GM04503 (cell line): ENCODE results near the gene POM121L2.

ENCODE experiments used
- DNase-seq: peaks from one replicate; pipeline ENCODE4 v3.0.0-alpha.2; 2012; ENCODE audit warnings: low read depth

Gene POM121L2

DNA sequence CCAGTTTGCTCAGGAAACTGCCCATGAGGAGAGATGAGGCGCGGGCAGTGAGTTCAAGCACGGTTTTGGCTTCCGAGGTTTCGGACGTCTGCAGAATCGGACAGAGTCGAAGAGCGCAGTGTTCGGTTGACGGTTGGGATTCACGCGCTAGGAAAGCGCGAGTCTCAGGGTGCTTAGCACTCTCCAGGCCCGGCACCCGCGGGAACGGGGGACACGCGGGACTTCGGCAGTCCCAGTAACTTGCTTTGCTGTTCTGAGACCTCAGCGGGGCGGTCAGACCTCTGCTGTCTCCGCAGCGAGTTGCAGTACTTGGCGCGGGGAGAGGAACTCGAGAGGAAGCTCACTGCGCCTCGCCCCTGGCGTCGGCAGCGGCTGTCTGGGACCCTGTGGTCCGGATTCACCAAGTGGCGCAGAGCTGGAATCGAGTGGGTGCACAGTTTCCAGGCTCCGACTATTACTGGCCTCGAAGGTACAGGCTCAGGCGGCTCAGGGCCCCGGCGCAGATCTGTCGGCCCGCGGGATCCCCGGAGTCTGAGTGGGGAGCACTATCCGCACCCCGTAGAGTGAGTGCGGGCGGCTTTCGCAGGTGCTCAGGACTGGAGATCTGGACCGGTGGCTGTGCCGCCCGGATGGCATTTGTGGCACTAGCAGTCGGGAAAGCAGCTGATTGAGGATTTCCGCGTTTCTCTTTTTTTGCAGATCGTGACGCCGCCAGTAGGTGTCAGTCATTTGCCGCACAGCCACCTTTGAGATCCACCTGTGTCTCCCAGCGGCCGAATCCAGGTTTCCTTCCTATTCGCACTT is at the start of gene POM121L2:
Gene POM121L2 (minus strand): TSS at position 128 of the 804 bp plus-strand sequence. CDS start 103 bp downstream, at position 25.
- DNase-seq, result no peak

DNA sequence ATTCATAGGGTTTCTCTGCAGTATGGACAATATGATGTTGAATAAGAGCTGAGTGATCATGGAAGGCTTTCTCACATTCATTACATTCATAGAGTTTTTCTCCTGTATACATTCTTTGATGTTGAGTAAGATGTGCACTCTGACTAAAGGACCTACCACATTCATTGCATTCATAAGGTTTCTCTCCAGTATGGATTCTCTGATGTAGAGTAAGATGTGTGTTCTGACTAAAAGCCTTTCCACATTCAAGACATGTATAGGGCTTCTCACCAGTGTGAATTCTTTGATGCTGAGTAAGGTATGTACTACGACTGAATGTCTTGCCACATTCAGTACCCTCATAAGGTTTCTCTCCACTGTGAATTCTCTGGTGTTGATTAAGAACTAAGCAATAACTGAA is 47.2 kb upstream of the POM121L2 start:
- DNase-seq, result no peak

DNA sequence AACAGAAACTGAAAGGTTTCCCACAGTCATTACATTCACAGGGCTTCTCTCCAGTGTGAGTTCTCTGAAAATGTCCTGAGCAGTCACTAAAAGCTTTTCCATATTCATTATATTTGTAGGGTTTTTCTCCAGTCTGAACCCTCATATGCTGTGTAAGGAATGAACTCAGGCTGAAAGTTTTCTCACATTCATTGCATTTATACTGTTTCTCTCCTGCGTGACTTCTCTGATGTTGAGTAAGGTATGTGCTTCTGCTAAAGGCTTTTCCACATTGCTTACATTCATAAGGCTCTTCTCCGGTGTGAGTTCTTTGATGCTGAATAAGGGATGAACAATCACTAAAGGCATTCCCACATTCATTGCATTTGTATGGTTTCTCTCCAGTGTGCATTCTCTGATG is 46.7 kb upstream of the POM121L2 start:
- no peak for DNase-seq

- no peak for DNase-seq
Observed at GRCh38 chr6:27352850-27353249, 40.8 kb upstream of the POM121L2 start.

- no peak for DNase-seq
Observed at GRCh38 chr6:27334141-27334540, 22.1 kb upstream of the POM121L2 start.

DNA sequence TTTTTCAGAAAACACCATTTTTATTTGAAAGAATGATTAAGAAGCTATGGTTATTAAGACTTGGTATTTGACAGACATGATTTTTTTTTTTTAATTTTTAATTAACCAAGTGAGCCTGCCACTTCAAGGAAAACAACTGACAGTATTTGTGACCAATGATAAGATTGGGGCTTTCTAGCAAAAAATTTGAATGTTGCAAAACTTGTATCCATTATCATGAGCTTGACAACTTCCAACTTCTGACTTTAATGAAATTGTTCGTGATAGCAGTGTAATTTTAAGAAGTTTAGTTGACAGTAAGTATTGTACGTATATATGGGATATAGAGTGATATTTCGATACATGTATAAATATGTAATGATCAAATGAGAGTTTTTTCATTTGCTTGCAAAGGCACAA is 21.6 kb upstream of the POM121L2 start:
- no peak for DNase-seq

- DNase-seq, result peak; percentile 24
Observed at GRCh38 chr6:27332692-27333641, 20.9 kb upstream of the POM121L2 start.

DNA sequence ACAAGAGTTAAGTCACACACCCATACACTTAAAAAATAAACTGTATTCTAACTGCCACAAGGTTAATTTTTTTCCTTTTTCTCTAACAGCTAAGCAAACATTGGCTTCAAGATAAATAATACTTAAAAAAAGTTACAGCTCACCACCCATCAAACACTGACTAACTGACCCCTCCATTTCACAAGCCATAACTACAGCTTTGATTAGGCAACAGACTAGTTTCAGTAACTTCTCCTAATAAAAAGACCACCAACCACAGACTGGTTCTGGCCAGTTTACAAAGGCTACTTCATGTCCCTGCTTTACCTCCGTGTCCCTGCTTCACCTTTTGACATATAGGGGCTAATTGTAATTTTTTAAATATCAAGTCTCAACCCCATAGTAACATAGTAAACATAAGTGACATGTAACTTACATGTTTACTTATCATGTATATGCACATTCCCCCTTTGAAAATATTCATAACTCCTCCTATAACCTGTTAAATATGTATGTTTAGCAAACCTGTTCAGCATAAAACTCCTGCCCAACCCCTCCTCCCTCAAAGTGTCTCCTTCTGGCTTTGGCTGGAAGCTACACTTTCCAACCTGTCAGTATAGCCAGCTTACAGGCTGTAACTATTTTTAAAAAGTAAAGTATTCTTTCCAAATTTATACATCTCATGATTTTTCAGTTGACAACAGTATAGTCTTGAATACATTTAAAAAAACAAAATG is 15.1 kb upstream of the POM121L2 start:
- DNase-seq, result no peak

- no peak for DNase-seq
Observed at GRCh38 chr6:27321901-27322300, 9.8 kb upstream of the POM121L2 start.

GRCh38 chr6:27321370-27321769 is 9.3 kb upstream of the POM121L2 start:
- no peak for DNase-seq

DNA sequence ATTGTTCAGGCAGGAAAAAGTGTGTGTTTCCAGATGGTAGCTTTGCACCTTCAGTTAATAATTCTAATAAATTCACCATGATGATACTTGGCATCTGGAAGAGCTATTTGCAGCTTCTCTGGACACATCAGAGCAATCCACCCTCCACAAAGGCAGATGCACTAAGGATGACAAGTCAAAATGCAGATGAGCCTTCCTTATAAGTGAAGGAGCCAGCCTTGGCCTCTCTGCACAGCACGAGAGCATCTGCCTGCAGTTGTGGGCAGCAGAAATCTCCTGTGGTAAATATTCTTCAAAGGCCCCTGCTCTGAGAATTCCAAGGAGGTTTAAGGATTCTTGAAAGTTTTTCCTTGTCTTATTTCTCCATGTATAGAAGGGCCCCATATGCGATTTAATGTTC is 6.9 kb upstream of the POM121L2 start:
- no peak for DNase-seq

GRCh38 chr6:27314046-27314445 is 2.0 kb upstream of the POM121L2 start:
- DNase-seq, result no peak

GRCh38 chr6:27312950-27313271 is 838 bp upstream of the POM121L2 start:
- DNase-seq, result no peak

DNA sequence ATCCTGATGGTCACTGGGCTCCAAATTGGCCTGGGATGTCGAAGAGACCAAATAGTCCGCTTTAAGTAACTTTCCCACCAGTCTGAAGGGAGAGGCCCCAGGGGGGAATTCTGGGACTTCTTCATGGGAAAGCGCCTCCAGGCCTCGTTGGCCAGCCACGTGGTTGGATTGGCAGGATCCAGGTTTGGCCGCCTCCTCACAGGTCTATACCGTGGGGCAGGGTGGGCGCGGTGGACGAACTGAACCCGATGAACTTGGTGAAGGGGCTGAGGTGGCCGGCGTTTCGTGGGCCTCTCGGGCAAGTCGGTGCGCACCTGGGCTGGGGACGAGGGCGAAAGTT is 297 bp downstream of the POM121L2 start:
- no peak for DNase-seq

DNA sequence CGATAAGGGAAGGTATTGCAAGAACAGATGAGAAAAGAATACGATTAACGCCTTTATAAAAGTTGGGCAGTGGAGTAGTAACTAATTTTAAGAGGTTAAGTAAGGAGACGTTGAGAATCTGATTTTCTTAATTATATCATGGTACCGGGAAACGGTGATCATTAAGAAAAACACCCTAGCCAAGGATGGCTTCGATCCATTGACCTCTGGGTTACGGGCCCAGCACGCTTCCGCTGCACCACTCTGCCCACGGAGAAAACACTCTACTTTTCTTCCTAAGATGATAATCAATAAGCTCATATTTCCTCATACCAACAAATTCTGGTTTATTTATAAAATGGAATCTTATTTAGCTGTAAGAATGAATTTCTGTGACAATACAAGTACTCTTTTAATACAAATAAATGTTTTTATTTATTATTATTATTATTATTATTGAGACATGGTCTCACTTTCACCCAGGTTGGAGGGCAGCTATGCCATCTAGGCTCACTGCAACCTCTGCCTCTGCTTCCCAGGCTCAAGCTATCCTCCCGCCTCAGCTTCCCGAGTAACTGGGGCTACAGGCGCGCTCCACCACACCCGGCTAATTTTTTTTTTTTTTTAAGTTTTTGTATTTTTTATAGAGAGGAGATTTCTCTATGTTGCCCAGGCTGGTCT is 8.3 kb downstream of the POM121L2 start:
- DNase-seq, result no peak

- no peak for DNase-seq
Observed at GRCh38 chr6:27297857-27298730, 14.0 kb downstream of the POM121L2 start.

DNA sequence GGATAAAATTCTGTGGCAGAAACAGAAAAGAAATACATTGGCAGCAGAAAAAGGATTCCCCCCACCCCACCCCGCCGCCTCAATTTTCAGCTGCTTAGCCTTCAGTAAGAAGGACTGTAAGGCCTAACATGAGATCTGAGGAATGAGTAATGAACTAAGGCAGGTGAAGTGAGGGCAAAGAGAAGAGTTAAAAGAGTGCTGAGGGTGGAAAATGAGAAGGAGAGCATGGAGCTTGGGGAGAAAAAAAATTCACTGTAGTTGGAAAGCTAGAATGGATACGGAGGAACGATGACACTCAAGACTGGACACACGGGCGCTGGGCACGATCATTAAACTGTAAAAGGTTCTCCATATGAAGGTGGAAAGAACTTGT is 14.6 kb downstream of the POM121L2 start:
- no peak for DNase-seq

- no peak for DNase-seq
Observed at GRCh38 chr6:27296106-27296783, 15.8 kb downstream of the POM121L2 start.

DNA sequence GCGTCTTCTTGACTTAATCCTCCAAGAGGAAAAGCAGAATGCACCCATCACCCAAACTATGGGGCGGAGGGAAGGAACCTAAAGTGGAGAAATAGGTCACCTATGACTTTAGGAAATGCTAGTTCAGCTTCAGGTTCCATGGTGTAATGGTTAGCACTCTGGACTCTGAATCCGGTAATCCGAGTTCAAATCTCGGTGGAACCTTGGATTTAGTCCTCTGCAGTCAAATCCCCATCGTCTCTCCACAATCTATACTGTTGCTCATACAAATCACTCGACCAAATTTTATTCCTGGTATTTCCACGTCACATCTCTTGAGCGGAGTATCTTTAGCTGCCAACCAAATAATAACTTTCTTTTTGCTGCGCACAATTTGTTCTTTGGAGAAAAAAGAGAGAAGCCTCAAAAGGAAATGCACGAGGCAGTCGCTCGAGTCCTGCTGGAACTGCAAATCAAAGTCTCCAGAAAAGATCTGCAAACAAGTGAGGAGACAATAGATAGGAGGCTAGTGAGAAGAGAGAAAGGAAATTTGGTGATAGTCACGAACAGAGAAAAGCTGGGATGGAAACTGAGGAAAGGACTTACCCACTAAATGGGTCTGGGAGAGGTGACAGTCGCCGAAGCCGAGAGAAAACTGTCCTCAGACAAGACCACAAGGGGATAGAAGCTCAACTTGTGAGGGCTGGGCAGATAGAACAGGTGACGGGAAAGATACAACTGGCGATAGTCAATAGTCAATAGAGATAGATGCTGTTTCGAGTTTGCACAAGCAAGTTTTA is 16.6 kb downstream of the POM121L2 start:
- peak; percentile 50 for DNase-seq

DNA sequence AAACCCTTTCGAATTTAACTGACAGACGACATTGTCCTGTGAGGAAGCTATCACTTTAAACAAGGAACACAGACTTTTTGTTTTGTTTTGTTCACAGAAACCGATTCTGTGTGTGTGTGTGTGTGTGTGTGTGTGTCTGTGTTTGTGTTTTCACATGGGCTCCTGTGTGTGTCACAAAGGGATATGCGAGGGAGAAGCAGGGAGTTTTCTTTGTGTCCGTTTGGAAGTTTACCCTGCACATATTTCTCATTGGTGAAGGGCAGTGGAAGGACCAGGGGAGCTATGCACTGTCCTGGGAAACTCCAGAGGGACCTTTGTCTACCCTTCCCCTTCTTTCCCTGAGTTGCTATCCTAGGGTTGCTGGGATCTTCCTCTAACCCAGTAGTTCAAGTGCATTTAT is 17.7 kb downstream of the POM121L2 start:
- no peak for DNase-seq
